GM23338 (cell line): ENCODE data around the gene ZBTB18.

Experiments
- CREB1 ChIP-seq: fragments of 250-450 bp; sonication (Bioruptor Pico); IDR thresholded peaks from 2 replicates; pipeline ENCODE4 v1.5.0; 2020; ENCODE audit warnings: low read depth, mild to moderate bottlenecking, moderate library complexity
- EZH2 ChIP-seq: fragments of 200-600 bp; sonication (generic); IDR thresholded peaks from one replicate; pipeline ENCODE4 v1.8.0; 2017; ENCODE audit warnings: antibody characterized with exemption, mild to moderate bottlenecking, low read depth; ENCODE audit not compliant: unreplicated experiment
- EZH2phosphoT487 ChIP-seq: fragments of 200-600 bp; sonication (generic); IDR thresholded peaks from one replicate; pipeline ENCODE4 v1.8.1; 2018; ENCODE audit warnings: antibody characterized with exemption; ENCODE audit not compliant: unreplicated experiment
- JUNB ChIP-seq: IDR thresholded peaks from one replicate; pipeline ENCODE4 v1.6.1; 2016; ENCODE audit warnings: antibody characterized with exemption; ENCODE audit not compliant: unreplicated experiment
- NANOG ChIP-seq: IDR thresholded peaks from 2 replicates; pipeline ENCODE4 v1.6.1; 2016; ENCODE audit warnings: antibody characterized with exemption, borderline replicate concordance
- POLR2AphosphoS5 ChIP-seq: IDR thresholded peaks from 2 replicates; pipeline ENCODE4 v1.6.1; 2016; ENCODE audit warnings: antibody characterized with exemption, low read depth
- REST ChIP-seq: IDR thresholded peaks from one replicate; pipeline ENCODE4 v1.6.1; 2018; ENCODE audit warnings: antibody characterized with exemption; ENCODE audit not compliant: unreplicated experiment
- ZNF114 ChIP-seq: fragments of 250-450 bp; sonication (Bioruptor Pico); IDR thresholded peaks from 2 replicates; pipeline ENCODE4 v1.5.0; 2020; ENCODE audit warnings: mild to moderate bottlenecking, moderate library complexity
- TF ChIP-seq, protein P1 (sequence below), 2 experiments: fragments of 200-600 bp in 1 of 2; sonication (generic) in 1 of 2; conservative IDR thresholded peaks; 2 replicates each; pipeline versions ENCODE4 v1.5.1 to v1.6.1; 2016 to 2017; ENCODE audit warnings: antibody characterized with exemption in 2 of 2, low read depth in 2 of 2, mild to moderate bottlenecking in 2 of 2, moderate library complexity in 1 of 2
- TF ChIP-seq, protein P2 (sequence below): IDR thresholded peaks from 2 replicates; pipeline ENCODE4 v1.6.1; 2016; ENCODE audit warnings: antibody characterized with exemption

DNA sequence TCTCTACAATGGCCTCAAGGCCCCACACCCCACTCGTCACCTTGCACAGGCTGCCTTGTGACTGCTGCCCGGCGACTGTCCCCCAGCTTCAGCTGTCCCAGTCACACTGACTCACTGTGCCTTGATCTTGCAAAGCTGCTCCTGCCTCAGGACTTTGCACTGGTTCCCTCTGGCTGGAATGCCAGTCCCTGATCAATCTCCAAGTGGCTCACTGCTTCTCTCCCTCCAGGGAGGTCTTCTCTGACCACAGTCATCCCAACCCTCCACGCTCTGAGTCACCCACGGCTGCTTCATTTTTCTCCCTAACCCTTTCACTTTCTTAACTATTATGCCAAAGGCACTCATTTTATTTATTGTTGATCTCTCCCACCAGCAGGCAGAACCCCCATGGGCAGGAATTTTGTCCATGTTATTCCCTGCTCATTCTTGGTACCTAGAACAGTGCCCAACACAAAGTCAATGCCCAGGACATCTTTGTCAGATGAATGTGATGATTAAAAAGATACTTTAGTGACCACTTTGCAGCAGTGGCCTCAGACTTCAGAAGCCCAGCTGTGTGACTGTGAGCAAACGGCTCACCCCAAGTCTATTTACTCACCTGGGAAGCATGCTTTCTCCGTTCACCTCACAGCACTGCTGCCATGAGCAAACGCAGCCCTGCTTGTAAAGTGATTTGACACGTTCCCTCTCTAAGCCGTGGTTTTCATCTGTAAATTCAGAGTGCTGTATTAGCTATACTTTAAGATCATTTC lies 53.4 kb downstream of the ZBTB18 start:
- TF ChIP-seq CREB1 (CRISPR knock-in tag), result no peak
- TF ChIP-seq, protein P1, sequence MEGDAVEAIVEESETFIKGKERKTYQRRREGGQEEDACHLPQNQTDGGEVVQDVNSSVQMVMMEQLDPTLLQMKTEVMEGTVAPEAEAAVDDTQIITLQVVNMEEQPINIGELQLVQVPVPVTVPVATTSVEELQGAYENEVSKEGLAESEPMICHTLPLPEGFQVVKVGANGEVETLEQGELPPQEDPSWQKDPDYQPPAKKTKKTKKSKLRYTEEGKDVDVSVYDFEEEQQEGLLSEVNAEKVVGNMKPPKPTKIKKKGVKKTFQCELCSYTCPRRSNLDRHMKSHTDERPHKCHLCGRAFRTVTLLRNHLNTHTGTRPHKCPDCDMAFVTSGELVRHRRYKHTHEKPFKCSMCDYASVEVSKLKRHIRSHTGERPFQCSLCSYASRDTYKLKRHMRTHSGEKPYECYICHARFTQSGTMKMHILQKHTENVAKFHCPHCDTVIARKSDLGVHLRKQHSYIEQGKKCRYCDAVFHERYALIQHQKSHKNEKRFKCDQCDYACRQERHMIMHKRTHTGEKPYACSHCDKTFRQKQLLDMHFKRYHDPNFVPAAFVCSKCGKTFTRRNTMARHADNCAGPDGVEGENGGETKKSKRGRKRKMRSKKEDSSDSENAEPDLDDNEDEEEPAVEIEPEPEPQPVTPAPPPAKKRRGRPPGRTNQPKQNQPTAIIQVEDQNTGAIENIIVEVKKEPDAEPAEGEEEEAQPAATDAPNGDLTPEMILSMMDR (conservative IDR thresholded peaks at IDR 0.05; ENCODE audit: low read depth in 2 of 2), result no peak
- TF ChIP-seq REST, result no peak
- TF ChIP-seq EZH2, result no peak
- no peak for TF ChIP-seq JUNB
- no peak for TF ChIP-seq NANOG
- TF ChIP-seq, protein P2, sequence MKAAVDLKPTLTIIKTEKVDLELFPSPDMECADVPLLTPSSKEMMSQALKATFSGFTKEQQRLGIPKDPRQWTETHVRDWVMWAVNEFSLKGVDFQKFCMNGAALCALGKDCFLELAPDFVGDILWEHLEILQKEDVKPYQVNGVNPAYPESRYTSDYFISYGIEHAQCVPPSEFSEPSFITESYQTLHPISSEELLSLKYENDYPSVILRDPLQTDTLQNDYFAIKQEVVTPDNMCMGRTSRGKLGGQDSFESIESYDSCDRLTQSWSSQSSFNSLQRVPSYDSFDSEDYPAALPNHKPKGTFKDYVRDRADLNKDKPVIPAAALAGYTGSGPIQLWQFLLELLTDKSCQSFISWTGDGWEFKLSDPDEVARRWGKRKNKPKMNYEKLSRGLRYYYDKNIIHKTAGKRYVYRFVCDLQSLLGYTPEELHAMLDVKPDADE, result no peak
- no peak for TF ChIP-seq POLR2AphosphoS5
- TF ChIP-seq EZH2phosphoT487, result no peak
- TF ChIP-seq ZNF114 (CRISPR knock-in tag), result no peak
